Skeletal muscle cell (primary cell): ENCODE results near the gene SMIM35.
"Not testable (repeated sequence)": the region's sequence is repeated elsewhere in the genome, so short reads cannot be mapped to it uniquely, and the experiment has no call there.

ENCODE experiments used
- DNase-seq: peaks from one replicate; pipeline ENCODE4 v3.0.0-alpha.2; 2010; ENCODE audit warnings: low read depth
- H3K4me3 ChIP-seq: 2 replicates; pipeline ENCODE4 v1.5.1; 2011; ENCODE audit warnings: low read depth, mild to moderate bottlenecking, control low read depth, low read length, moderate library complexity

Gene SMIM35

DNA sequence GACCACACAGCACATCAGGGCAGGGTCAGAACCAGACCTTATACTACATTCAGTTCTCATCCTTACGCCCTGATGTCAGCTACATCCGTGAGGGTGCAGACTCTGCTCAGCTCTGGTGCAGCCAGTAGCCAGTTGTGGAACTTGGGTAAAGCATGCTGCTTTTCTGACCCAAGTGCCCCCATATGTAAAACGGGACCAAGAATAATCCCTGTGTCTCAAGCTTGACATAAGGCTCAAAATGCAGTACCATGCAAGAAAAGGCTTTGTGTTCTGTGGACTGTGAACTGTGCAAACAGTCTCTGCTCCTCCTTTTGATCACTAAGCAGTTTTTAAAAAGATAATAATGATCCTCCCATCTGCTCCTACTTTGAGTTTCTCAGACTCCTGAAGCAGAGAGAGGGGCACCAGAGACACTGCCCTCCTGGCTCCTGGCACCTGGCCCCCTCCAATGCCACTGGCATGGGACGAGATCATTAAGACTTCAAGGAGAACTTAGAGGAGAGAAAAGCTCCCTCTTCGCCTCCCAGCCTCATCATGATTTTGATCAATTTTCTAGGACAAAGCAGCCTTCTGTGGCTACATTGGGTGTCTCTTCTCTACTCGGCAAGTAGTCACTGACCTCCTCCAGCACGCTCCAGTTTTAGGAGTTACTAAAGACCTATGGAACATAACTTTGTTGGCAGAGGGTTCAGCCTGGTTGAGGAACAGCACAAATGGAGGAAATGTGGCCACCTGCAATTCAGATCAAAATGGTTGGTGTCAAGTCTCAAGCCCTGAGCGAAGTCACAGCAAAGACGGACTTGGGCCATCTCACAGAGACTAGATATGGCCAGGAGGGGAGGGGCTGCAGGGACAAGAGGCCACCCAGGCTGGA lies 76.7 kb downstream of the SMIM35 start:
- no peak overlapping the region for H3K4me3 ChIP-seq
- no peak for DNase-seq

DNA sequence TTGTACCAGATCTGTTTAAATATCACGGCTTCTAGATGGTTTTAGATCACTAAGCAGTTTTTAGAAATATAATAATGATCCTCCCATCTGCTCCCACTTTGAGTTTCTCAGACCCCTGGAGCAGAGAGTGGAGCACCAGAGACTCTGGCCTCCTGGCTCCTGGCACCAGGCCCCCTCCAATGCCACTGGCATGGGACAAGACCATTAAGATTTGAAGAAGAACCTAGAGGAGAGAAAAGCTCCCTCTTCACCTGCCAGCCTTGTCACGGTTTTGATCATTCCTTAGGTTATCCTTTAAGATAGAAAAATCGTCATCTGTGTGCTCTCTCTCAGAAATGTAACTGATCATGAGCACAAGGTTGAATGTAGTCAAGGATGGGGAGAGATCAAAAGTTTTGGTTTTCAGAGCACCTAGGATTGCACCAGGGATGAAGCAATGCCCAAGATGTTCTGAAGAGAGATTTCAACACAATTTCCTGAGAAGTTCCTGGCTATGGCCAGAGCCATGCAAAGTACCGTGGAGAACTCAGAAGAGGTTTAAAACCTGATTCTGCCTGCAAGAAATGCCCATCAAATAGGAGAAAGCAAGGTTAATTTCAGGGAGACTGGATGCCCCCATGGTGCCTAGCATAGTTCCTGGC lies 78.4 kb downstream of the SMIM35 start:
- H3K4me3 ChIP-seq, result no peak overlapping the region
- no peak for DNase-seq

DNA sequence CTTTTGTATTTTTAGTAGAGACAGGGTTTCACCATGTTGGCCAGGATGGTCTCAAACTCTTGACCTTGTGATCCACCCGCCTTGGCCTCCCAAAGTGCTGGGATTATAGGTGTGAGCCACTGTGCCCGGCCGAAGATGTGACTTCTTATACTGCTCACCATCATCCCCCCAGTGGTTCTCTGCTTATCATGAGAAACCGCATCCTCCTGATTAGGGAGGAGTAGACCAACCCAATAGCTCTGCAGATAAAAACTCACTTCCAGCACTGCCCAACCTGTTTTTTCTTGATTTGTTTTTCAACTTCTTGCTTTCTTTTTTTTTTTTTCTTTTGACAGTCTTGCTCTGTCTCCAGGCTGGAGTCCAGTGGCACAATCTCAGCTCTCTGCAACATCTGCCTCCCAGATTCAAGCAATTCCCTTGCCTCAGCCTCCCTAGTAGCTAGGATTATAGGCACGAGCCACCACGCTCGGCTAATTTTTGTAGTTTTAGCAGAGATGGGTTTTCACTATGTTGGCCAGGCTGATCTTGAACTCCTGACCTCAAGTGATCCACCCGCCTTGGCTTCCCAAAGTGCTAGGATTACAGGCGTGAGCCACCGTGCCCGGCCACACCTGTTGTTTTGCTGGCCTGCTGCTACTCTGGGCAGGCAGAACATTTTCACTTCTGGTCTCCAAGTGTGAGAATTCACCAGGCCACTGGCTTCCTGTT lies 79.0 kb downstream of the SMIM35 start:
- H3K4me3 ChIP-seq, DNase-seq: not testable (repeated sequence)

DNA sequence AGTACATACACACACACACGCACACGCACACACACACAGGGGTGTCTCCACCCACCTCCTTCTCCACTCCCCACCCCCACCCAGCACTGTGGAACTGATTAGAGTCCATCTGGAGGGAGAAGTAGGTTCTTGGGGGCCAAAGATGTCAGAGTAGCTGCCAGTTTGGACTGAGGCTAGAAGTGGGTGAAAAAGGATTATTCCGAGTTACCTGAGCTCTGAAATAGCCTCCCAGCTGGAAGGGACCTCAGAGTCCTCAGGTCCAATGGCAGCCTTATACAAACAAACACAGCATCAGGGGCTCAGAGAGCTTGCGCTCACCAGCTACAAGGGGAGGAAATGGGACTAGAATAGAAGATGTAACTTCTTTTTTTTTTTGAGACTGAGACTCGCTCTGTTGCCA lies 79.7 kb downstream of the SMIM35 start:
- no peak overlapping the region for H3K4me3 ChIP-seq
- DNase-seq, result no peak

DNA sequence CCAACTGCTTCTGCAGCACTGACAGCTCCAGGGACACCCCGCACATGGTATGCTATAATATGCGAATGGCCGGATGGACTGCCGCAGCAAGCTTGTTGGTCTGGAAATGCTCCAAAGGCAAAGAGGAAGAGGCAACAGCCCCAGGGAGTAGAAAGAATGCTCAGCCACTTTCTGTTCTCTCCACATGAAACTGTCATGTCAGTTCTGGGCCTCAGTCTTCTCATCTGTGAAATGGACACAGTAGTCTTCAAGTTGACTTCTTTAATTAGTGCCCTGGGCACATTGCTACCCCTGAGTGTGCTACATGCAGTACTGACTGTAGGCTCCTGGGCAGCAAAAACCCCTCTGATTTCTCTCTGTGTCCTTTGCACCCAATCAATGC lies 80.6 kb downstream of the SMIM35 start:
- DNase-seq, result no peak
- H3K4me3 ChIP-seq, result no peak overlapping the region

DNA sequence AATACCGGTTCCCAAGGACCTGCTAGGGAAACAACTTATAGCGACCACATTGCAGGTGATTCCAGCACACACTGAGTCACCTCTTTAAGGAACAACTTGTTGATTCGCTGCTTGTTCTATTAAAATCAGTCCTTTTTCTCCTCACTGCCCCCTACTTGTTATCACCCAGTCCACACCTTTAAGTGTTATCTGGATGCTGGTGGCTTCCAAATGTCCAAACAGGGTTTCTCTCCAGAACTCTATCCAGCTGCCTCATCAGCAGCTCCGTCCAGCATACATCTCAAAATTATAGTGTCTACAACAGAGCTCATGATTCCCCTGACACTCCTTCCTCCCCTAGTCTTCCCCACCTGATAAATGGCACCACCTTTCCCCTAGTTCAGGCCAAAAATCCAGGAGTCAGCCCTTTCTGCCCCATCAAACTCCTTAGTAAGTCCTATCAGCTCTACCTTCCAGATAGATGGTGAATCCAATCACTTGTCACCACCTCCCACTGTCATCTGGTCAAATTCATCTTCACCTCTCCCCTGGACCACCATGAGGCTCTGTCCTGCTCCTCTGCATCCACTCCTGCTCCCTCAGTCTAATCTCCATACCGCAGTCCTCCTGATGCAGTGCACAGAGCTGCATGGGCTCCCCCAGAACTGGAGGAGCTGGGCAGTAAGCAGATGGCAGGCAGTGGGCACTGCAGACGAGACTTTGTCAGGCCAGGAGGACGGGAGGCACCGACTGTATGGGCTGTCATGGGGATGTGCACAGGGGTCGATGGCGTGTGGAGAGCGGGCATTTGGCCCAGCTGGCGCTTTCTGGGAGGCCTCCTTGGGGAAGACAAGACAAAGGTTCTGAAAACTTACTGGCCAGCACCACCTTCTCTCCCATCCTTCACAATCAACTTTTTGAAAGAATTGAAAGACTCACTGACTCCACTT lies 81.3 kb downstream of the SMIM35 start:
- no peak for DNase-seq

DNA sequence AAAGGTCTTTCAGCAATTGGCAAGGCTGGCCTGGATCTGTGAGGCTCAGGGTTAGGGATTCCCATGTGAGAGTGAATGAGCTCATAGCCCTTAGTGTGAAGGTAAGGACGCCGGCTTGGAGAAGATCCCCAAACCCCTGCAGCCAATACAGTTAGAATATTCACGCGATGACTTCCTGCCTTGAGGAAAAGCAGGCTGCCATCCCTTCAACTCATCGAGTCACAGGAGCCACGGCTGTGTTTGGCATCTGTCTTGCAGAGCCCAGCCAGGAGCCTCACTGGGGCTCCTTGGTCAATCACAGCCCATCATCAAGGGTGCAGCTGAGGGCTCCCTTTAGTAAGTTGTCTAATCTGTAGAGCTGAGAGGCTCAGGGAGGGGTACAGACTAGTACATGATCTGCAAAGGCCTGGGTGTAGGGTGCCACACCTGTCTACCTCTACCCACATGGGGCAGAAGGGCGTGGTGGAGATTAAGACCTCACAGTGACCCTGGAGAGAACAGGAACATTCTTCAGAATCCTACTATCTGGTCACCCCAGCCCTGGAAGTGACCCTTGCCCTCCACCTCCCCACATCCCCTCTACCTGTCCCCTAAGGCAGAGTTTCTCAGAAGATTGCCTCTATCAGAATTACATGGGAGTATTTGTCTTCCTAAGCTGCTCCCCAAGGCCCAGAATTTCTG lies 82.1 kb downstream of the SMIM35 start:
- no peak for DNase-seq
- H3K4me3 ChIP-seq, result no peak overlapping the region

More for the DNA sequence above, 81.3 kb downstream of the SMIM35 start:
- H3K4me3 ChIP-seq, result no peak overlapping the region

DNA sequence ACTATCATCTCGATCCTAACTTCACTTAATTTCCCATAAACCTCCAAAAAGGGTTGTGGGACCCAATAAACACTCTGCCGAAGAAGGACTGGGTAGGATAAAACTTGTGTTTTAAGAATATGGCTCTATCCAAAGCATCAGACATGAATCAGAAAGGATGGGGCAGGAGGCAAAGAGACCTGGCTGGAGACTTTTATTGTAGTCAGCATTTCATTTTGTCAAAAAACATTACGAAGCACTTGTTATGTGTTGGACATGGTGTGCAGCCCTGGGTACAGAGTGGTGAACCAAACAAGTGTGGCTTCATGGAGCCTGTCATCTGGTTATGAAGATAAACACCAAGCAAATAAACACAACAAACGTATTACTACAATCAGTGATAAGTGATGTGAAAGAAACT lies 83.3 kb downstream of the SMIM35 start:
- no peak overlapping the region for H3K4me3 ChIP-seq
- no peak for DNase-seq

DNA sequence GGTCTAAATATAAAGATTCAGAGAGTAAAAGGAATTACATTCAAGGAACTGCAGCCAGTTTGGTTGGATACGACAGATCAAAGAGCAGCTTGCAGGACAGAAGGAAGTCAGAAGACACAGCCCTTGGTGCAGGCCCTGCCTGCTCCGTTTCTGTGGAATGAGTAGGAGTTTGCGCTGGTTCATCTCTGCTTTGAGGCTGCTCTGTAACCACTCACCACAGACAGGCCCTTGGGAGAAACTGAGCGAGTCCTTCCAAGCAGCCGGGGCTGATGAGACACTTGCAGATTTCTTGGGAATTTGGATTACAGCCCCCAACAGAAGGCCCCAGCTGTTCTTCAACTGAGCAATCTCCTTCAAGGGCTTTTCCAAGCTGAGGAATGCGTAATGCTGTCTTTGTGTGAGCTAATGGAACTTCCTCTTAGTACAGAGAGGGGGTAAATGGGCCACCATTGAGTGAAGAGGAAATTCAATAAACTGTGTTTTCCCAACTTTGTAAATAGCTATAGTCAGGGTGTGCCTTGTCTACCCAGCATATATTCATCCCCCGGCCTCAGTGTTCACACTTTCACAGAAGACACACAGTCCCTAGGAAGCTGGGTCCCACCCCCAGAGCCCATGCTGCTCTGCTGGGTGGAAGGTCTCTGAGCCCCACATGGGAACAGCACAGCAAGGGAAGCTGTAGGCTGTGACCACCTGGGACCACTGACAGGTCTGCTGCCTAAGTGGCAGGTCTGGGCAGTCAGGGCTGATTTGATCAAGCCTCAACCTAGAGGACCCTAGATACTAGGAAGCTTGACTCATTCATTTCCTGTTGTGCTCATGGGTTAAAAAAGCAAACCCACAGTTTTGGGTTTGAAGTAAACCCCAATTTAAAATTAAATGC lies 84.0 kb downstream of the SMIM35 start:
- no peak overlapping the region for H3K4me3 ChIP-seq
- DNase-seq, result peak; percentile 10

DNA sequence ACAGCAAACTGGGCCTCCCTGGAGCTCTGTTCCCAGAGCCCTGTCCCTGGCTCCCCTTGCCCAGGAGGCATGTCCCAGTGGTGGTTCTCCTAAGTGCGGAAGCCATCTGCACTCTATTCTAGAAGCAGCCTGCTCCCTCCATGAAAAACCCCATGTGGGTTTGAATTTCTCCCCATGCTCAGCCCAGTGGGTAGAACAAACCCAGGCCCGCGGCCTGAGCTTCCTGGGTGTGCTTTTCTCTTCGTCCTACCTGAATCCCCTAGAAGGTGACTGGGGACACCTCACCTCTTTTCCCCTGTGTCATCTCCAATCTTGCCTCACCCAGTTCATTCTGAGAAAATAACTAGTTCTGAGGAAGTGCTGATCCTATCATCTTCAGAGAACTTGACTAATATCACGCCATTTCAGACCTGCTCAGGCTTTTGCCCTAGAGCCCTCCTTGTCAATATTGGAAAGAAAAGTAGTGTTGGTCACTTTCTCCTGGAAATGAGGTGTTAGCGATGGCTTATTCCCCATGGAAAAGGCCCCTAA lies 84.7 kb downstream of the SMIM35 start:
- no peak for DNase-seq
- no peak overlapping the region for H3K4me3 ChIP-seq

DNA sequence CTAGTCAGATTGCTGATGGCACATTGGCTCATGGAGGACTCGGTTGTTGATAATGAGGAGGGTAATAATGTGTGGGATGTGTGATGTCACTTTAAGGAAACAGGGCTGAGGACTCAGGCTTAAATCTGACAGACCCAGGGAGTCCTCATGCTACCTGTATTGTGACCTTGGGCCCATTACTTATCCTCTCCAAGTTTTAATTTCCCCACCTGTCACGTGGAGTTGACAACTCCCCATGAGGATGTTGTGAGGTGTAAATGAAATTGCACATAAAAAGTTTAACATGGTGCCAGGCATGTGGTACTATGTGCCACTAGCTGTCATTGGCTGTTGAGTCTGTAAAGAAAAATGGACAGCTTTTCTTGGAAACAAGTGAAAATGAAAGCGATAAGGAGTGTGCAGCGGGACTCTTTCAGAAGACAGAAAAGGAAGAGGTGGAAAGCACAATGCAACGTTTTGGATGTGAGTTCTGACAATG lies 85.2 kb downstream of the SMIM35 start:
- DNase-seq, result no peak
- H3K4me3 ChIP-seq, result no peak overlapping the region

DNA sequence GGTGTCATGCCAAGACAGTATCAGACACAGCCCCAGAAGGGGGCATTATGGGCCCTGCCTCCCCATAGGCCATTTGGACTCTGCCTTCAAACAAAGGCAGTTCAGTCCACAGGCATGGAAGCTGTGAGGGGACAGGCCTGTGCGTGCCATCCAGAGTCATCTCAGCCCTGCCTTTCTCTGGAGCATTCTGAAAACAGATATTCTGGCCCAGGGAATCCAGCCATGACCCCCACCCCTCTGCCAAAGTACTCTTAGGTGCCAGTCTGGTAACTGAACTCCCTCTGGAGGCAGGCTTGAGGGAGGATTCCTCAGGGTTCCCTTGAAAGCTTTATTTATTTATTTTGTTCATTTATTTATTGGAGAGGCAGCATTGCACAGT lies 85.9 kb downstream of the SMIM35 start:
- H3K4me3 ChIP-seq, result no peak overlapping the region
- DNase-seq, result no peak

DNA sequence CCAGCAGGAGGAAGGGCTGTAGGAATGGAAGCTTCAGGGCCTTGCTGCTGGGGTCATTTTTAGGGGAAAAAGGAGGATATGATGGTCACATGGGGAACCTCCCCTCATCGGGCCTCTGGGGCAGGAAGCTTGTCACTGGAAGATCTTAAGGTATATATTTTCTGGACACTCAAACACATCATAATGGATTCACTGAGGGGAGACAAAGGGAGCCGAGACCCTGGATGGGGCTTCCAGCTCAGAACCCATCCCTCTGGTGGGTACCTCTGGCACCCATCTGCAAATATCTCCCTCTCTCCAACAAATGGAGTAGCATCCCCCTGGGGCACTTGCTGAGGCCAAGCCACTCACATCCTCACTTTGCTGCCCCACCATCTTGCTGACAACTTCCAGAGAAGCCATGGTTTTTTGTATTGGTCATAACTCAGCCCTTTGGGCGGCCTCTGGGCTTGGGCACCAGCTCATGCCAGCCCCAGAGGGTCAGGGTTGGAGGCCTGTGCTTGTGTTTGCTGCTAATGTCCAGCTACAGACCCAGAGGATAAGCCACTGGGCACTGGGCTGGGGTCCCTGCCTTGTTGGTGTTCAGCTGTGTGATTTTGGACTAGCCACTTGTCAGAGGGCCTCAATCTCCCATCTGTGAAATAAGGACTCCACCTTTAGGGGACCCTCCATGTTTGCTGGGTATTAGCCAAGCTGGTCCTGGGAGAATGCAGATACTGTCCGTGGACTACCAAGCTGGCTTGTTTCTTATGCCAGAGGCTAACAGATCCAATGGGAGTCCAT lies 86.5 kb downstream of the SMIM35 start:
- H3K4me3 ChIP-seq, result no peak overlapping the region
- DNase-seq, result no peak

DNA sequence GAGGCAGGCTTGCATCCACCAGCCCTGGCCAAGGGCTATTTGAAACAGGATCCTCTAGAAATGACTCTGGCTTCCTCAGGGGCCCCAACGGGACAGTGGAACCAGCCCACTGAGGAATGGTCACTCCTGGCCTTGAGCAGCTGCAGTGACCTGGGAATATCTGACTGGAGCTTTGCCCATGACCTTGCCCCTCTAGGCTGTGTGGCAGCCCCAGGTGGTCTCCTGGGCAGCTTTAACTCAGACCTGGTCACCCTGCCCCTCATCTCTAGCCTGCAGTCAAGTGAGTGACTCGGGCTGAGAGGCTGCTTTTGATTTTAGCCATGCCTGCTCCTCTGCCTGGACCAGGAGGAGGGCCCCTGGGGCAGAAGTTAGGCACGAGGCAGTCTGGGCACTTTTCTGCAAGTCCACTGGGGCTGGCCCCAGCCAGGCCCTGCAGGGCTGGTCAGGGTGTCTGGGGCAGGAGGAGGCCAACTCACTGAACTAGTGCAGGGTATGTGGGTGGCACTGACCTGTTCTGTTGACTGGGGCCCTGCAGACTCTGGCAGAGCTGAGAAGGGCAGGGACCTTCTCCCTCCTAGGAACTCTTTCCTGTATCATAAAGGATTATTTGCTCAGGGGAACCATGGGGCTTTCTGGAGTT lies 87.3 kb downstream of the SMIM35 start:
- H3K4me3 ChIP-seq, result no peak overlapping the region
- DNase-seq, result no peak

DNA sequence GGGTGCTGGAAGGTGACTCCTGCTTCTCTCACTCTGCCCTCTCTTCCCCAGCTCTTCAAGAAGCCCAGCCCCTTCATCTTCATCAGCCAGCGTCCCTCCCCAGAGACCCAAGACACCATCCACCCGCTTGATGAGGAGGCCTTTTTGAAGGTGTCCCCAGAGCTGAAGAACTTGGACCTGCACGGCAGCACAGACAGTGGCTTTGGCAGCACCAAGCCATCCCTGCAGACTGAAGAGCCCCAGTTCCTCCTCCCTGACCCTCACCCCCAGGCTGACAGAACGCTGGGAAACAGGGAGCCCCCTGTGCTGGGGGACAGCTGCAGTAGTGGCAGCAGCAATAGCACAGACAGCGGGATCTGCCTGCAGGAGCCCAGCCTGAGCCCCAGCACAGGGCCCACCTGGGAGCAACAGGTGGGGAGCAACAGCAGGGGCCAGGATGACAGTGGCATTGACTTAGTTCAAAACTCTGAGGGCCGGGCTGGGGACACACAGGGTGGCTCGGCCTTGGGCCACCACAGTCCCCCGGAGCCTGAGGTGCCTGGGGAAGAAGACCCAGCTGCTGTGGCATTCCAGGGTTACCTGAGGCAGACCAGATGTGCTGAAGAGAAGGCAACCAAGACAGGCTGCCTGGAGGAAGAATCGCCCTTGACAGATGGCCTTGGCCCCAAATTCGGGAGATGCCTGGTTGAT lies 88.0 kb downstream of the SMIM35 start:
- no peak for DNase-seq
- H3K4me3 ChIP-seq, result no peak overlapping the region
